Upper lobe of left lung (tissue), 6 donors: ENCODE data around the gene RAC3. TPM values are rescaled to one million over a fixed set of nuclear protein-coding genes. Genes with fewer than 3 reads are reported as not detected.

ENCODE experiments used
- ATAC-seq, 2 donors: fragments of 200-7000 bp; cut with Tn5 transposase; one replicate each; pipeline ENCODE4 v1.9.1; 2022; ENCODE audit warnings: mild to moderate bottlenecking in 2 of 2, moderate library complexity in 2 of 2; ENCODE audit not compliant: low FRiP score in 2 of 2
- DNase-seq, 2 donors: peaks; one replicate each; pipeline ENCODE4 v3.0.0-alpha.2; 2019 to 2020
- H3K27ac ChIP-seq, 4 donors: fragments of 200-600 bp; sonication (generic); one replicate each; pipeline ENCODE4 v1.5.1; 2016 to 2019
- H3K27me3 ChIP-seq, 4 donors: fragments of 200-600 bp; sonication (generic); one replicate each; pipeline ENCODE4 v1.5.1; 2017 to 2019
- H3K36me3 ChIP-seq, 4 donors: fragments of 200-600 bp; sonication (generic); one replicate each; pipeline ENCODE4 v1.5.1; 2016 to 2019
- H3K4me1 ChIP-seq, 4 donors: fragments of 200-600 bp; sonication (generic); one replicate each; pipeline ENCODE4 v1.5.1; 2018 to 2019
- H3K4me3 ChIP-seq, 4 donors: fragments of 200-600 bp; sonication (generic); one replicate each; pipeline ENCODE4 v1.5.1; 2017 to 2019; ENCODE audit warnings: mild to moderate bottlenecking in 2 of 4, moderate library complexity in 1 of 4
- H3K9me3 ChIP-seq, 4 donors: fragments of 200-600 bp; sonication (generic); one replicate each; pipeline ENCODE4 v1.5.1; 2018 to 2019
- CTCF ChIP-seq, 6 experiments: fragments of 450-650 bp in 4 of 6; fragments of 200-600 bp in 2 of 6; sonication (generic) in 2 of 6; IDR thresholded peaks; one replicate each; pipeline ENCODE4 v1.5.1; 2016 to 2019; ENCODE audit warnings: antibody characterized with exemption in 6 of 6
- EP300 ChIP-seq, 4 donors: sonication (generic); formaldehyde crosslinking; IDR thresholded peaks; one replicate each; pipeline ENCODE4 v1.5.1; 2017; ENCODE audit warnings: antibody characterized with exemption in 4 of 4, control low read depth in 2 of 4
- POLR2A ChIP-seq, 4 donors: fragments of 450-650 bp; IDR thresholded peaks; one replicate each; pipeline ENCODE4 v1.5.1; 2016 to 2017; ENCODE audit warnings: antibody characterized with exemption in 4 of 4, mild to moderate bottlenecking in 2 of 4
- POLR2AphosphoS5 ChIP-seq, 2 donors: sonication (generic); formaldehyde crosslinking; IDR thresholded peaks; one replicate each; pipeline ENCODE4 v1.5.1; 2017; ENCODE audit warnings: antibody characterized with exemption in 2 of 2
- WGBS, 2 donors: methylation state at CpG; one replicate each; pipeline ENCODE4 v1.1.5; 2017 to 2018; 5-methylcytosine and 5-hydroxymethylcytosine counted together
- total RNA-seq, 6 donors: library from RNA; depleted of rRNA in 4 of 6; stranded (reverse); fragments of >200 nt in 4 of 6; gene quantifications; one replicate each; pipeline versions ENCODE4 v1.1.0 to v1.2.1, GENCODE V29; 2016 to 2021
- donor health status: DM: no; HTN: no; CAD: no; lungs with moderate emphysema.
- donor health status: DM: no; HTN: yes; CAD: no; lungs with severe emphysema.

RAC3 gene
- total RNA-seq, 6 donors from 2014 or later = 3.0 to 12.6 (median 7.1) TPM

GRCh38 chr17:81999976-82000802 lies 31.3 kb upstream of the RAC3 start:
- TF ChIP-seq CTCF (IDR thresholded peaks at IDR 0.05) = no peak
- Histone ChIP-seq H3K9me3 (no peaks in the 10 kb centered on the region), H3K36me3 (peaks cover 0 to 10% (median 8%) of the 10 kb centered on the region in 4 donors), H3K4me3 (no peak overlapping the region), H3K4me1 (peaks cover 0 to 20% (median 9%) of the 10 kb centered on the region in 4 donors), H3K27me3 (no peaks in the 10 kb centered on the region), H3K27ac (peak overlapping the region in 2 of 4 donors; percentile 24 to 65)
- 74 to 79% methylated on average over 22 to 36 of the region's 36 CpGs for WGBS, 2 donors
- ATAC-seq = peak in 1 of 2 donors; percentile 2
- DNase-seq = peak in 1 of 2 donors; percentile 79

- Histone ChIP-seq H3K4me1 (peaks cover 0 to 16% (median 7%) of the 10 kb centered on the region in 4 donors), H3K9me3 (no peaks in the 10 kb centered on the region), H3K27ac (peak overlapping the region in 1 of 4 donors; percentile 21), H3K4me3 (no peak overlapping the region), H3K27me3 (no peaks in the 10 kb centered on the region), H3K36me3 (peaks cover 0 to 10% (median 8%) of the 10 kb centered on the region in 4 donors)
- TF ChIP-seq EP300 (IDR thresholded peaks at IDR 0.05) = no peak
- no peak for TF ChIP-seq CTCF (IDR thresholded peaks at IDR 0.05)
- TF ChIP-seq POLR2A (IDR thresholded peaks at IDR 0.05) = no peak
- no peak for TF ChIP-seq POLR2AphosphoS5 (IDR thresholded peaks at IDR 0.05)
- ATAC-seq = no peak
- WGBS, 2 donors = 81 to 85% methylated on average over 13 to 19 of the region's 32 CpGs
- peak in 1 of 2 donors; percentile 82 for DNase-seq
Observed at GRCh38 chr17:82000803-82001570, 30.5 kb upstream of the RAC3 start.

- Histone ChIP-seq H3K27ac (no peak overlapping the region), H3K27me3 (no peaks in the 10 kb centered on the region), H3K4me3 (no peak overlapping the region), H3K36me3 (peaks cover 0 to 6% (median 4%) of the 10 kb centered on the region in 4 donors), H3K4me1 (peaks cover 0 to 16% (median 7%) of the 10 kb centered on the region in 4 donors), H3K9me3 (no peaks in the 10 kb centered on the region)
- DNase-seq (peak in 1 of 2 donors; percentile 53), ATAC-seq (no peak)
- WGBS, 2 donors = 88 to 93% methylated on average over 9 to 12 of the region's 17 CpGs
- TF ChIP-seq EP300 (IDR thresholded peaks at IDR 0.05) = no peak
- TF ChIP-seq POLR2A (IDR thresholded peaks at IDR 0.05) = no peak
- TF ChIP-seq POLR2AphosphoS5 (IDR thresholded peaks at IDR 0.05) = no peak
- no peak for TF ChIP-seq CTCF (IDR thresholded peaks at IDR 0.05)
Observed at GRCh38 chr17:82001571-82002056, 29.9 kb upstream of the RAC3 start.

DNA sequence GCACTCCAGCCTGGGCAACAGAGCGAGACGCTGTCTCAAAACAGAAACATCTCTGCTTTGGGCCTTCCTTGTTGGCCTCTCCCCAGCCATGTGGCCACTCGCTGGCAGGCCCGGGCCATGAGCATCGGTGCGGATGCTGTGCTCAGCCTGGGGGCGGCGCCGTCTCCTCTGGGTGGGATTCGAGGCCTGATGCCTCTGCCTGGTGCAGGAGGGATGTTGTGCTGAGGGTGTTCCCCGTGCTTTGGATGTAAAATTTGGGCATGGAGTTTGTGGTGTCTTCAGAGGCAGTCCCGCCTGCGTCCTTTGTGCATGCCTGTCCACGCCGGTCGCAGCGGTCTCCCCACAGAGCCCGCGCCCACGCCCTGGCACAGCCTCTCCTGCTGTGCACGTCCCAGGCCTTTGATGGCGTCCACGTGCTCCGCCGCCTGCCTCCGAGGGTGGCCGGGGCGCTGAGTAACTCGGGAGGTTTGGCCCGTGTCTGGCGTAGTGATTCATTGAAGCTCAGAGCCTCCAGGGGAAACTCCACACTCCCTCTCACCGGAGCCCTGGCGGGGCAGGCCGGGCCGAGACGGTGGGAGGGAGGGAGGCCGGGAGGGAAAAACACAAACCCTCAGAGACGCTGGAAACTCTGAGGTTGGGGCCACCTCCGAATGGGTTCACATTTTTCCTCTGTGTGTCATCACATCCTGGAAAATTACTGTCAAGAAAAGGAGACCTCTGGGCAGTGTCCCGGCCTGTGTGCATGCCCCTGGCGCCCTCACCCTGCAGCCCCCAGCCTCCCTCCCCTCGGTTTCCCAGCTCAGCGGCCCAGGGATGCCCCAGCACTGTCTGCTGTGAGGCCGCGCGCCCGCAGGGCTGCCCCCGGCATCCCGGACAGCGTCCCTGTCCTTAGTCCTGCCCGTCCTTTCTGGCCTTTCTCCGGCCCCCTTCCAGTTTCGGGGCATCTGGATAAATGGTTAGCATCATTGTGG lies 27.8 kb upstream of the RAC3 start:
- TF ChIP-seq EP300 (IDR thresholded peaks at IDR 0.05) (no peak), CTCF (IDR thresholded peaks at IDR 0.05) (no peak), POLR2AphosphoS5 (IDR thresholded peaks at IDR 0.05) (no peak), POLR2A (IDR thresholded peaks at IDR 0.05) (no peak)
- Histone ChIP-seq H3K36me3 (no peaks in the 10 kb centered on the region), H3K4me1 (peaks cover 0 to 16% (median 7%) of the 10 kb centered on the region in 4 donors), H3K9me3 (no peaks in the 10 kb centered on the region), H3K4me3 (no peak overlapping the region), H3K27ac (no peak overlapping the region), H3K27me3 (no peaks in the 10 kb centered on the region)
- 81 to 86% methylated on average over 28 to 33 of the region's 53 CpGs for WGBS, 2 donors
- DNase-seq (peak in 1 of 2 donors; percentile 88), ATAC-seq (peak; percentile 1 to 83)
